Esophagus muscularis mucosa (tissue), 4 donors: ENCODE results near the gene ZFP36L1.

Experiments
- EP300 ChIP-seq: sonication (generic); formaldehyde crosslinking; IDR thresholded peaks from one replicate; pipeline ENCODE4 v1.6.1; 2017; ENCODE audit warnings: antibody characterized with exemption
- POLR2A ChIP-seq: fragments of 450-650 bp; IDR thresholded peaks from one replicate; pipeline ENCODE4 v1.6.1; 2017; ENCODE audit warnings: antibody characterized with exemption, moderate library complexity, mild to moderate bottlenecking, low read depth
- TF ChIP-seq, protein P1 (sequence below), 3 experiments: fragments of 200-600 bp in 2 of 3; fragments of 450-650 bp in 1 of 3; sonication (generic) in 2 of 3; IDR thresholded peaks; one replicate each; pipeline ENCODE4 v1.5.1; 2017 to 2019; ENCODE audit warnings: antibody characterized with exemption in 3 of 3, mild to moderate bottlenecking in 2 of 3, moderate library complexity in 1 of 3

DNA sequence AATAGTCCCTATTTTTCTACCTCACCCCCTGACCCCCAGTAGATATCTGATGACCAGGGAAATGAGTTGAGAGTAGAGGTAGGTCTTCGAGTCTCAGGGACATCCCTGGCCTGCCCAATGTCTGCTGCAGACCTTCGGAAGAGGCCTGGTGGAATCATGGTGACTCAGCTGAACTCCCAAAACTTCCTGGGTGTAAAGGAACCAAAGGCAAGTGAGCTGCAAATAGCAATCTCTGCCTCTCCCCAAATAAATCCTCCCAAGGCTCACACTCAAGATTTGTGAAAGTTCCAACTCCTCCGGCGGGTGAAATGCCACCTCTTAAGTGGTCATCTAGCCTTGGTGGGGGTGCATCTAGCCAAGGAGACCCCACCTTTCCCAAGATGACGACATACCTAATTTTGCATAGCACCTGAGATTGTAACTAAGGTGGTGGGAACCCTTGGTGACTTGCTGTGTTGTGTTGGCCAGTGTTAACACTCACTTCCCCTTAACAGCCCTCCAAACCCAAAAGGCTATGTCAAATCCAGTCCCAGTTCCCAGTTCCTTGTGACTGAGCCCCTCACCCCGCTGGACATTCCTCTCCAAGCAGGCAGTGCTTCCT, 6.3 kb downstream of the ZFP36L1 start:
- TF ChIP-seq, protein P1, sequence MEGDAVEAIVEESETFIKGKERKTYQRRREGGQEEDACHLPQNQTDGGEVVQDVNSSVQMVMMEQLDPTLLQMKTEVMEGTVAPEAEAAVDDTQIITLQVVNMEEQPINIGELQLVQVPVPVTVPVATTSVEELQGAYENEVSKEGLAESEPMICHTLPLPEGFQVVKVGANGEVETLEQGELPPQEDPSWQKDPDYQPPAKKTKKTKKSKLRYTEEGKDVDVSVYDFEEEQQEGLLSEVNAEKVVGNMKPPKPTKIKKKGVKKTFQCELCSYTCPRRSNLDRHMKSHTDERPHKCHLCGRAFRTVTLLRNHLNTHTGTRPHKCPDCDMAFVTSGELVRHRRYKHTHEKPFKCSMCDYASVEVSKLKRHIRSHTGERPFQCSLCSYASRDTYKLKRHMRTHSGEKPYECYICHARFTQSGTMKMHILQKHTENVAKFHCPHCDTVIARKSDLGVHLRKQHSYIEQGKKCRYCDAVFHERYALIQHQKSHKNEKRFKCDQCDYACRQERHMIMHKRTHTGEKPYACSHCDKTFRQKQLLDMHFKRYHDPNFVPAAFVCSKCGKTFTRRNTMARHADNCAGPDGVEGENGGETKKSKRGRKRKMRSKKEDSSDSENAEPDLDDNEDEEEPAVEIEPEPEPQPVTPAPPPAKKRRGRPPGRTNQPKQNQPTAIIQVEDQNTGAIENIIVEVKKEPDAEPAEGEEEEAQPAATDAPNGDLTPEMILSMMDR (IDR thresholded peaks at IDR 0.05), result no peak
- TF ChIP-seq POLR2A (no peak), EP300 (no peak)
